ENCODE measurements around the gene ATP5PO. TPM values are rescaled to one million over a fixed set of nuclear protein-coding genes. Genes with fewer than 3 reads are reported as not detected.
"Not testable (repeated sequence)": the region's sequence is repeated elsewhere in the genome, so short reads cannot be mapped to it uniquely, and the experiment has no call there.

Gene ATP5PO
- polyA plus RNA-seq, 1 experiment = 177 TPM

GRCh38 chr21:33864150-33864549 is 51.5 kb downstream of the ATP5PO start:
- ChIA-PET CTCF (interaction anchor here (2.6 kb wide), 1 partner anchor 9 kb away, joined by 7 read pairs; no protein-coding TSS in a partner anchor), POLR2A (no interaction called here)
- H3K36me3 ChIP-seq (ENCODE audit: control insufficient read depth, insufficient read depth, low read length) = no peaks in the 10 kb centered on the region
- H3K4me3 ChIP-seq (ENCODE audit: low read depth, low read length) = no peak overlapping the region
- TF ChIP-seq CTCF (IDR thresholded peaks at IDR 0.05; ENCODE audit: insufficient read depth, low read depth, low read length) = no peak
- peaks cover 2% of the 10 kb centered on the region; the same call in 1 of the 2 replicates for H3K27me3 ChIP-seq (ENCODE audit: control insufficient read depth, insufficient read depth, low read length)
- DNase-seq (ENCODE audit: low read depth) = no peak

GRCh38 chr21:33863191-33863590 is 52.4 kb downstream of the ATP5PO start:
- DNase-seq (ENCODE audit: low read depth); POLR2A ChIA-PET: not testable (repeated sequence)
- CTCF ChIA-PET = interaction anchor here (2.6 kb wide), 1 partner anchor 8 kb away, joined by 7 read pairs; no protein-coding TSS in a partner anchor

GRCh38 chr21:33861125-33861524 is 54.5 kb downstream of the ATP5PO start:
- no peak for DNase-seq (ENCODE audit: low read depth)
- Histone ChIP-seq H3K4me3 (ENCODE audit: low read depth, low read length) (no peak overlapping the region), H3K36me3 (ENCODE audit: control insufficient read depth, insufficient read depth, low read length) (no peaks in the 10 kb centered on the region), H3K27me3 (ENCODE audit: control insufficient read depth, insufficient read depth, low read length) (peaks cover 3% of the 10 kb centered on the region)
- ChIA-PET CTCF (no interaction called here), POLR2A (no interaction called here)
- no peak for TF ChIP-seq CTCF (IDR thresholded peaks at IDR 0.05; ENCODE audit: insufficient read depth, low read depth, low read length)

More at GRCh38 chr21:33863191-33863590, 52.4 kb downstream of the ATP5PO start:
- not testable (repeated sequence) for H3K36me3 ChIP-seq (ENCODE audit: control insufficient read depth, insufficient read depth, low read length); H3K27me3 ChIP-seq (ENCODE audit: control insufficient read depth, insufficient read depth, low read length); H3K4me3 ChIP-seq (ENCODE audit: low read depth, low read length)

GRCh38 chr21:33860332-33860879 is 55.2 kb downstream of the ATP5PO start:
- CTCF ChIA-PET = no interaction called here
- no peak for DNase-seq (ENCODE audit: low read depth)
- no peak for TF ChIP-seq CTCF (IDR thresholded peaks at IDR 0.05; ENCODE audit: insufficient read depth, low read depth, low read length)
- H3K4me3 ChIP-seq (ENCODE audit: low read depth, low read length) = no peak overlapping the region
- POLR2A ChIA-PET = no interaction called here
- peaks cover 3% of the 10 kb centered on the region for H3K27me3 ChIP-seq (ENCODE audit: control insufficient read depth, insufficient read depth, low read length)
- H3K36me3 ChIP-seq (ENCODE audit: control insufficient read depth, insufficient read depth, low read length) = no peaks in the 10 kb centered on the region

GRCh38 chr21:33859373-33860102 is 56.1 kb downstream of the ATP5PO start:
- Histone ChIP-seq H3K36me3 (ENCODE audit: control insufficient read depth, insufficient read depth, low read length) (no peaks in the 10 kb centered on the region), H3K27me3 (ENCODE audit: control insufficient read depth, insufficient read depth, low read length) (peaks cover 3% of the 10 kb centered on the region), H3K4me3 (ENCODE audit: low read depth, low read length) (no peak overlapping the region)
- ChIA-PET CTCF (no interaction called here), POLR2A (no interaction called here)
- DNase-seq (ENCODE audit: low read depth) = no peak
- no peak for TF ChIP-seq CTCF (IDR thresholded peaks at IDR 0.05; ENCODE audit: insufficient read depth, low read depth, low read length)
